HG02642 (cell line): ENCODE measurements around the gene ACTL9.

Source experiments
- ATAC-seq: cut with Tn5 transposase; IDR thresholded peaks from one replicate; pipeline ENCODE4 v1.9.1; 2021; ENCODE audit warnings: mild to moderate bottlenecking; ENCODE audit not compliant: unreplicated experiment, poor library complexity

The ACTL9 gene

GRCh38 chr19:8654591-8655339, 43.8 kb downstream of the ACTL9 start:
- ATAC-seq: no peak

- no peak for ATAC-seq
These were observed 50.4 kb downstream of the ACTL9 start for GRCh38 chr19:8648240-8648639.
